H54 (cell line): ENCODE data around the gene NEDD9.

ENCODE experiments used
- DNase-seq: peaks from one replicate; pipeline ENCODE4 v3.0.0; 2011; ENCODE audit warnings: low spot score, mixed read lengths; ENCODE audit not compliant: insufficient read length
- FAIRE-seq: peaks from 3 replicates; lab custom pipeline; 2011; peaks lifted over from hg19 to GRCh38; lab: Jason Lieb, UNC
- POLR2A ChIP-seq: IDR thresholded peaks from 2 replicates; pipeline ENCODE4 v1.6.1; 2011; ENCODE audit warnings: low read depth, mild to moderate bottlenecking, low read length

Gene NEDD9

GRCh38 chr6:11223286-11223864 lies 9.1 kb downstream of the NEDD9 start:
- DNase-seq: no peak
- no peak for FAIRE-seq
- no peak for TF ChIP-seq POLR2A

GRCh38 chr6:11222385-11223277 lies 9.8 kb downstream of the NEDD9 start:
- FAIRE-seq (no peak), DNase-seq (no peak)
- TF ChIP-seq POLR2A: no peak

- DNase-seq (no peak), FAIRE-seq (no peak)
- TF ChIP-seq POLR2A: no peak
Measured at GRCh38 chr6:11221623-11222384, 10.7 kb downstream of the NEDD9 start.

- FAIRE-seq: no peak
- TF ChIP-seq POLR2A: no peak
- no peak for DNase-seq
Measured at GRCh38 chr6:11219400-11219834, 13.1 kb downstream of the NEDD9 start.

GRCh38 chr6:11218538-11219399 lies 13.7 kb downstream of the NEDD9 start:
- no peak for TF ChIP-seq POLR2A
- no peak for FAIRE-seq
- DNase-seq: no peak

- FAIRE-seq (no peak), DNase-seq (no peak)
- no peak for TF ChIP-seq POLR2A
Measured at GRCh38 chr6:11218102-11218442, 14.4 kb downstream of the NEDD9 start.

GRCh38 chr6:11217360-11218101 lies 14.9 kb downstream of the NEDD9 start:
- FAIRE-seq (no peak), DNase-seq (no peak)
- no peak for TF ChIP-seq POLR2A

GRCh38 chr6:11215773-11216172 lies 16.7 kb downstream of the NEDD9 start:
- DNase-seq (no peak), FAIRE-seq (no peak)
- TF ChIP-seq POLR2A: no peak

GRCh38 chr6:11214901-11215300 lies 17.6 kb downstream of the NEDD9 start:
- TF ChIP-seq POLR2A: no peak
- FAIRE-seq (no peak), DNase-seq (no peak)

- DNase-seq (no peak), FAIRE-seq (no peak)
- no peak for TF ChIP-seq POLR2A
Measured at GRCh38 chr6:11214084-11214833, 18.2 kb downstream of the NEDD9 start.

GRCh38 chr6:11213422-11214021 lies 18.9 kb downstream of the NEDD9 start:
- FAIRE-seq (no peak), DNase-seq (no peak)
- no peak for TF ChIP-seq POLR2A

- no peak for FAIRE-seq
- no peak for TF ChIP-seq POLR2A
- no peak for DNase-seq
Measured at GRCh38 chr6:11212664-11213063, 19.8 kb downstream of the NEDD9 start.
